HCT116 (cell line): ENCODE measurements around the gene ACTR3. TPM values are rescaled to one million over a fixed set of nuclear protein-coding genes. Genes with fewer than 3 reads are reported as not detected.

Source experiments
- ATAC-seq: fragments of 200-7000 bp; cut with Tn5 transposase; 2 replicates; pipeline ENCODE4 v1.9.1; 2020; ENCODE audit warnings: mild to moderate bottlenecking, moderate library complexity
- BruUV-seq: library from RNA; stranded (reverse); fragments of 400-500 nt; replicated peaks from 2 replicates; lab custom pipeline; 2021; lab: Mats Ljungman, UMichigan
- CTCF ChIA-PET: fragments of 300-600 bp; sonication (Branson Sonifier 250); formaldehyde crosslinking; loops from one replicate; lab custom pipeline; 2021; ENCODE audit warnings: antibody characterized with exemption; lab: Charles Lee
- POLR2A ChIA-PET: fragments of 300-600, 350-600 bp; sonication (Branson Sonifier 250); formaldehyde crosslinking; loops from one replicate; lab custom pipeline; 2021; ENCODE audit warnings: antibody characterized with exemption; lab: Charles Lee
- RAD21 ChIA-PET, 2 experiments: fragments of 300-600 bp; sonication (Branson Sonifier 250); formaldehyde crosslinking; loops; one replicate each; lab custom pipeline; 2023; ENCODE audit warnings: low total read pairs in 2 of 2; ENCODE audit not compliant: uncharacterized antibody in 2 of 2, unreplicated experiment in 2 of 2, low non-redundant PET in 1 of 2; lab: Charles Lee
- DNase-seq: peaks from one replicate; pipeline ENCODE4 v3.0.0-alpha.2; 2010; ENCODE audit warnings: low read depth, low spot score
- H2AFZ ChIP-seq: fragments of 200-600 bp; shearing (Covaris generic), sonication (generic); 2 replicates; pipeline ENCODE4 v1.6.1; 2017; ENCODE audit warnings: low read depth, mixed run types, mixed read lengths, antibody characterized with exemption, low read length; ENCODE audit not compliant: poor library complexity, severe bottlenecking
- H3K27ac ChIP-seq: 2 replicates; pipeline ENCODE4 v1.5.1; 2012; ENCODE audit warnings: low read depth, low read length
- H3K27me3 ChIP-seq: fragments of 200-600 bp; sonication (generic); 2 replicates; pipeline ENCODE4 v1.6.1; 2016; ENCODE audit warnings: mixed run types, low read length, mixed read lengths; ENCODE audit not compliant: insufficient read depth
- H3K36me3 ChIP-seq, 2 experiments: fragments of 200-500 bp in 1 of 2; fragments of 200-600 bp in 1 of 2; sonication (Bioruptor generic) in 1 of 2; sonication (generic) in 1 of 2; 2 replicates each; pipeline versions ENCODE4 v1.5.1 to v1.6.1; 2014 to 2016; ENCODE audit warnings: low read length in 2 of 2, inconsistent platforms in 1 of 2, mixed read lengths in 1 of 2, mixed run types in 1 of 2; ENCODE audit not compliant: insufficient read depth in 2 of 2, control insufficient read depth in 1 of 2
- H3K4me1 ChIP-seq, 2 experiments: fragments of 200-600 bp in 1 of 2; sonication (generic) in 1 of 2; 2 replicates each; pipeline versions ENCODE4 v1.5.1 to v1.6.1; 2012 to 2017; ENCODE audit warnings: low read length in 2 of 2, inconsistent platforms in 1 of 2, mild to moderate bottlenecking in 1 of 2, mixed read lengths in 1 of 2, mixed run types in 1 of 2, moderate library complexity in 1 of 2; ENCODE audit not compliant: insufficient read depth in 2 of 2, control insufficient read depth in 1 of 2
- H3K4me2 ChIP-seq: fragments of 200-600 bp; sonication (generic); 2 replicates; pipeline ENCODE4 v1.6.1; 2017; ENCODE audit warnings: mixed run types, low read length, mixed read lengths
- H3K4me3 ChIP-seq, 2 experiments: fragments of 200-600 bp in 1 of 2; sonication (generic) in 1 of 2; replicated peaks in 1 of 2; 2 replicates each; pipeline ENCODE4 v1.5.1; 2011 to 2016; ENCODE audit warnings: low read length in 2 of 2, control low read depth in 1 of 2, low read depth in 1 of 2, mild to moderate bottlenecking in 1 of 2, mixed read lengths in 1 of 2, mixed run types in 1 of 2
- H3K79me2 ChIP-seq: fragments of 200-600 bp; sonication (generic); 2 replicates; pipeline ENCODE4 v1.6.1; 2017; ENCODE audit warnings: mild to moderate bottlenecking, mixed run types, low read length, moderate library complexity, mixed read lengths; ENCODE audit not compliant: insufficient read depth
- H3K9ac ChIP-seq: fragments of 200-600 bp; sonication (generic); 2 replicates; pipeline ENCODE4 v1.6.1; 2016; ENCODE audit warnings: low read length, mixed read lengths
- H3K9me2 ChIP-seq: fragments of 200-600 bp; sonication (generic), shearing (Covaris generic); 2 replicates; pipeline ENCODE4 v1.6.1; 2017; ENCODE audit warnings: mixed run types, mild to moderate bottlenecking, moderate library complexity; ENCODE audit not compliant: insufficient read depth
- H3K9me3 ChIP-seq, 2 experiments: fragments of 200-500 bp in 1 of 2; fragments of 200-600 bp in 1 of 2; sonication (Bioruptor generic) in 1 of 2; sonication (generic) in 1 of 2; 2 replicates each; pipeline ENCODE4 v1.6.1; 2014 to 2017; ENCODE audit warnings: low read length in 2 of 2, mixed read lengths in 2 of 2, inconsistent platforms in 1 of 2, low read depth in 1 of 2, mild to moderate bottlenecking in 1 of 2, mixed run types in 1 of 2, moderate library complexity in 1 of 2; ENCODE audit not compliant: control insufficient read depth in 1 of 2, insufficient read depth in 1 of 2
- H4K20me1 ChIP-seq: fragments of 200-600 bp; sonication (generic), shearing (Covaris generic); 2 replicates; pipeline ENCODE4 v1.6.1; 2017; ENCODE audit warnings: mixed run types, mild to moderate bottlenecking, moderate library complexity; ENCODE audit not compliant: insufficient read depth
- CBX3 ChIP-seq: IDR thresholded peaks from 2 replicates; pipeline ENCODE4 v1.6.1; 2012; ENCODE audit warnings: low read depth
- CEBPB ChIP-seq: IDR thresholded peaks from 2 replicates; pipeline ENCODE4 v1.6.1; 2012; ENCODE audit warnings: low read depth
- ELF1 ChIP-seq: IDR thresholded peaks from 2 replicates; pipeline ENCODE4 v1.6.1; 2012; ENCODE audit warnings: low read depth, borderline replicate concordance
- REST ChIP-seq: IDR thresholded peaks from 2 replicates; pipeline ENCODE4 v1.6.1; 2012; ENCODE audit warnings: low read depth
- SIN3A ChIP-seq: IDR thresholded peaks from 2 replicates; pipeline ENCODE4 v1.6.1; 2012; ENCODE audit warnings: low read depth
- TCF7L2 ChIP-seq: IDR thresholded peaks from 2 replicates; pipeline ENCODE4 v1.7.0; 2011; ENCODE audit warnings: borderline replicate concordance, inconsistent platforms; ENCODE audit not compliant: insufficient read depth, insufficient read length; ENCODE audit errors: extremely low read depth
- YY1 ChIP-seq: IDR thresholded peaks from 2 replicates; pipeline ENCODE4 v1.6.1; 2011; ENCODE audit warnings: low read length, low read depth, moderate library complexity, mild to moderate bottlenecking; ENCODE audit not compliant: insufficient replicate concordance; ENCODE audit errors: extremely low read depth
- ZBTB33 ChIP-seq: IDR thresholded peaks from 2 replicates; pipeline ENCODE4 v1.6.1; 2011; ENCODE audit warnings: mild to moderate bottlenecking, low read length, moderate library complexity; ENCODE audit not compliant: insufficient replicate concordance; ENCODE audit errors: extremely low read depth
- ZFX ChIP-seq: fragments of 450-650 bp; IDR thresholded peaks from 2 replicates; pipeline ENCODE4 v1.6.1; 2017
- intact Hi-C: fragments of 100-400 bp; cut with micrococcal nuclease; formaldehyde crosslinking; loops from 2 replicates; pipeline ENCODE4 v1.10.0; 2022
- total RNA-seq: library from RNA; stranded (reverse); gene quantifications from one replicate; pipeline ENCODE4 v1.2.1, GENCODE V29; 2021; ENCODE audit not compliant: unreplicated experiment
- TF ChIP-seq, protein P1 (sequence below): IDR thresholded peaks from 2 replicates; pipeline ENCODE4 v1.6.1; 2012

ACTR3 gene
- total RNA-seq, 1 experiment from 2014 or later, result 232 TPM

DNA sequence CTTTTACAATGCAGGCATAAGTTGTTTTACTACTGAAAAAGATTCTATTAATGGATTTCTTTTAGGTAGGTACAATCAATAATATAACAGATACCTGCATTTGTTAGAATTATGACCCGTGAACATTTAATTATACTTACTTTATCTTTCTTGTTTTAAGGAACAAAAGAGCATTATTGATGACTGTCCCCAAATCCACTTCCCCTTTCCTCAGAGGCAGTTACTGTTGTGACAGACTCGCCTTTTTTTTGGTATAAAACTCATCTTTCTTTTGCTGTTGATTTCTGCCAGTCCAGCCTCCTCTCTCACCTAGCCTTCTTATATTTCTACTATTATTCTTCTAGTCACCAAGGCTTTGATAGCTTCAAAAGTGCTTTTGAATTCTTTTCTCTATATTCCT is 12.1 kb downstream of the ACTR3 start:
- no peaks in the 10 kb centered on the region for H3K9me2 ChIP-seq
- H3K4me2 ChIP-seq, result no peak overlapping the region
- peaks cover 100% of the 10 kb centered on the region for H3K79me2 ChIP-seq
- no peak overlapping the region for H3K9ac ChIP-seq
- ATAC-seq (no peak), DNase-seq (no peak)
- intact Hi-C loops, result no loop called here
- TF ChIP-seq ZBTB33, result no peak
- no peak for TF ChIP-seq ELF1
- no peak for TF ChIP-seq TCF7L2
- H3K4me1 ChIP-seq, result peaks cover 2 to 13% of the 10 kb centered on the region in 2 experiments; a peak in 1 of 4 replicates
- no peaks in the 10 kb centered on the region for H3K27me3 ChIP-seq
- BruUV-seq, result no TSS peak
- H3K9me3 ChIP-seq, result no peaks in the 10 kb centered on the region; a peak in 1 of 4 replicates
- no peaks in the 10 kb centered on the region for H3K36me3 ChIP-seq
- H3K4me3 ChIP-seq, result no peak overlapping the region
- POLR2A ChIA-PET, result no interaction called here
- CTCF ChIA-PET, result no interaction called here
- no peak overlapping the region for H2AFZ ChIP-seq
- RAD21 ChIA-PET, result no interaction called here
- peaks cover 3% of the 10 kb centered on the region; the same call in 1 of the 2 replicates for H4K20me1 ChIP-seq
- no peak overlapping the region for H3K27ac ChIP-seq

- DNase-seq (no peak), ATAC-seq (no peak)
- Histone ChIP-seq H3K27me3 (no peaks in the 10 kb centered on the region), H3K9me2 (no peaks in the 10 kb centered on the region; the same call in 1 of the 2 replicates), H3K4me1 (peaks cover 12 to 13% of the 10 kb centered on the region in 2 experiments; a peak in 2 of 4 replicates), H3K27ac (no peak overlapping the region), H3K4me3 (no peak overlapping the region), H3K79me2 (peaks cover 100% of the 10 kb centered on the region), H2AFZ (no peak overlapping the region), H3K9ac (no peak overlapping the region), H4K20me1 (peaks cover 8% of the 10 kb centered on the region), H3K4me2 (no peak overlapping the region), H3K36me3 (no peaks in the 10 kb centered on the region), H3K9me3 (no peaks in the 10 kb centered on the region; a peak in 1 of 4 replicates)
- intact Hi-C loops, result no loop called here
- ChIA-PET RAD21 (interaction anchor here in 1 of 2 experiments (0.6 kb wide), 1 partner anchor 159 kb away, joined by 3 read pairs; no protein-coding TSS in a partner anchor), CTCF (no interaction called here), POLR2A (no interaction called here)
- no peak for TF ChIP-seq REST
- no peak for TF ChIP-seq SIN3A
- TF ChIP-seq TCF7L2, result no peak
- TF ChIP-seq ZFX, result no peak
- no peak for TF ChIP-seq YY1
- TF ChIP-seq CBX3, result no peak
- TF ChIP-seq CEBPB, result no peak
- TF ChIP-seq, protein P1, sequence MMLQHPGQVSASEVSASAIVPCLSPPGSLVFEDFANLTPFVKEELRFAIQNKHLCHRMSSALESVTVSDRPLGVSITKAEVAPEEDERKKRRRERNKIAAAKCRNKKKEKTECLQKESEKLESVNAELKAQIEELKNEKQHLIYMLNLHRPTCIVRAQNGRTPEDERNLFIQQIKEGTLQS, result no peak
- no TSS peak for BruUV-seq
Observed at GRCh38 chr2:113905886-113906285, 16.0 kb downstream of the ACTR3 start.
